KMS-11 (cell line): ENCODE results near the gene AK6.

Source experiments
- H2AFZ ChIP-seq: fragments of 200-600 bp; sonication (generic); 2 replicates; pipeline ENCODE4 v1.6.1; 2016; ENCODE audit warnings: antibody characterized with exemption, mixed run types, low read depth
- H3K27ac ChIP-seq: fragments of 200-600 bp; sonication (generic); 2 replicates; pipeline ENCODE4 v1.6.1; 2016; ENCODE audit warnings: mild to moderate bottlenecking, mixed run types
- H3K27me3 ChIP-seq: fragments of 200-600 bp; sonication (generic); 2 replicates; pipeline ENCODE4 v1.6.1; 2017; ENCODE audit warnings: mild to moderate bottlenecking, low read depth, mixed run types, moderate library complexity; ENCODE audit not compliant: insufficient read depth
- H3K36me3 ChIP-seq: fragments of 200-600 bp; sonication (generic); 2 replicates; pipeline ENCODE4 v1.6.1; 2017; ENCODE audit warnings: mild to moderate bottlenecking, mixed run types; ENCODE audit not compliant: insufficient read depth
- H3K4me1 ChIP-seq: fragments of 200-600 bp; sonication (generic); 2 replicates; pipeline ENCODE4 v1.6.1; 2016; ENCODE audit warnings: mild to moderate bottlenecking, low read depth, mixed run types; ENCODE audit not compliant: poor library complexity, severe bottlenecking
- H3K4me2 ChIP-seq: fragments of 200-600 bp; sonication (generic); 2 replicates; pipeline ENCODE4 v1.7.0; 2016; ENCODE audit warnings: mild to moderate bottlenecking, mixed run types
- H3K4me3 ChIP-seq: fragments of 200-600 bp; sonication (generic); IDR thresholded peaks from 2 replicates; pipeline ENCODE4 v1.6.1; 2017; ENCODE audit warnings: low read depth, low read length, mixed read lengths; ENCODE audit not compliant: insufficient read depth
- H3K79me2 ChIP-seq: fragments of 200-600 bp; sonication (generic); 2 replicates; pipeline ENCODE4 v1.6.1; 2016; ENCODE audit warnings: low read depth, mixed run types; ENCODE audit not compliant: insufficient read depth
- H3K9ac ChIP-seq: fragments of 200-600 bp; sonication (generic); 2 replicates; pipeline ENCODE4 v1.6.1; 2016; ENCODE audit warnings: mild to moderate bottlenecking, mixed run types
- H4K20me1 ChIP-seq: fragments of 200-600 bp; sonication (generic); 2 replicates; pipeline ENCODE4 v1.6.1; 2016; ENCODE audit warnings: mild to moderate bottlenecking, mixed run types; ENCODE audit not compliant: insufficient read depth
- TF ChIP-seq, protein P1 (sequence below): fragments of 200-600 bp; sonication (generic); conservative IDR thresholded peaks from 2 replicates; pipeline ENCODE4 v1.6.1; 2017; ENCODE audit warnings: low read depth, mild to moderate bottlenecking, antibody characterized with exemption, low read length, moderate library complexity, mixed read lengths

The AK6 gene

DNA sequence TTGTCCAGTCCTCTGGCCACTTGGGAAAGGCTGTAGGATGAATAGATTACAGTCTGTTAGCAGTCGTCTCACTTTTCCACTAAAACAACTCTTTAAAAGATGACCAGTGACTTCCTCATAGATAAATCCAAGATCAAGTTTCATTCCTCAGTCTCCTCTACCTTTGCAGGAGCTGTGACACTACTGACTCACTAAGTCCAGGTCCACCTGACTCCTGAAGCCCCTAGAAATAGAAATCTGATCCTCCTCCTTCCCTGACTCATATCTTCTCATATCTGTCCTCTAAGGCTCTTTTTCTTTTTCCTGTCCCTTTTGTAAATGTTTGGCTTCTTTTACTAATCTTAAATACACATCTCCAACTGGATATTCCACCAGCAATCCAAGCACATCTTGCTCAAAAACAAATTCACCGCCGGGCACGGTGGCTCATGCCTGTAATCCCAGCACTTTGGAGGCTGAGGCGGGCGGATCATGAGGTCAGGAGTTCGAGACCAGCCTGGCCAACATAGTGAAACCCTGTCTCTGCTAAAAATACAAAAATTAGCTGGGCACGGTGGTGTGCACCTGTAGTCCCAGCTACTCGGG is 39.3 kb downstream of the AK6 start:
- Histone ChIP-seq H3K79me2 (peaks cover 5% of the 10 kb centered on the region; the same call in 1 of the 2 replicates), H3K36me3 (no peaks in the 10 kb centered on the region), H2AFZ (no peak overlapping the region), H3K4me2 (no peak overlapping the region), H3K27me3 (no peaks in the 10 kb centered on the region), H3K27ac (no peak overlapping the region), H3K4me1 (peaks cover 15% of the 10 kb centered on the region), H3K9ac (no peak overlapping the region), H4K20me1 (no peaks in the 10 kb centered on the region), H3K4me3 (no peak overlapping the region)
- TF ChIP-seq, protein P1, sequence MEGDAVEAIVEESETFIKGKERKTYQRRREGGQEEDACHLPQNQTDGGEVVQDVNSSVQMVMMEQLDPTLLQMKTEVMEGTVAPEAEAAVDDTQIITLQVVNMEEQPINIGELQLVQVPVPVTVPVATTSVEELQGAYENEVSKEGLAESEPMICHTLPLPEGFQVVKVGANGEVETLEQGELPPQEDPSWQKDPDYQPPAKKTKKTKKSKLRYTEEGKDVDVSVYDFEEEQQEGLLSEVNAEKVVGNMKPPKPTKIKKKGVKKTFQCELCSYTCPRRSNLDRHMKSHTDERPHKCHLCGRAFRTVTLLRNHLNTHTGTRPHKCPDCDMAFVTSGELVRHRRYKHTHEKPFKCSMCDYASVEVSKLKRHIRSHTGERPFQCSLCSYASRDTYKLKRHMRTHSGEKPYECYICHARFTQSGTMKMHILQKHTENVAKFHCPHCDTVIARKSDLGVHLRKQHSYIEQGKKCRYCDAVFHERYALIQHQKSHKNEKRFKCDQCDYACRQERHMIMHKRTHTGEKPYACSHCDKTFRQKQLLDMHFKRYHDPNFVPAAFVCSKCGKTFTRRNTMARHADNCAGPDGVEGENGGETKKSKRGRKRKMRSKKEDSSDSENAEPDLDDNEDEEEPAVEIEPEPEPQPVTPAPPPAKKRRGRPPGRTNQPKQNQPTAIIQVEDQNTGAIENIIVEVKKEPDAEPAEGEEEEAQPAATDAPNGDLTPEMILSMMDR, result no peak

DNA sequence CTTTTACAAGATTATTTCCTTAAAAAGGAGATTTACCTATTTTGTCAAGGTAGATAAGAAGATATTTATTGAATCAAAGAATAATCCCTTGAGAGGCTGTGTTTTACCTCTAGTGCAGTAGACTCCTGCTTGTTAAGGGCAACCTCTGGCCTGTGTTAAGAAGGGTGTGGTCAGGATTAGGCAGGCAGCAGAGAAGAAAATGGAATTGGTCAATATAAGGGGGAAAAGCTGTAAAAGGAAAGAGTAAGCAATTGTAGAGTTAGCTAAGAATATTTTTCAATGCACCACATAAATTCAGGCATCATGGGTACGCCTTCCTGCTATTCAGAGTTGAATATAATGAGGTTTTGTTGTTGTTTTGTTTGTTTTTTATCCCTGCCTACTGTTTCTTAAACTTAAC is 43.0 kb downstream of the AK6 start:
- no peak overlapping the region for H3K4me2 ChIP-seq
- TF ChIP-seq, protein P1, result no peak
- H3K4me3 ChIP-seq, result no peak overlapping the region
- no peaks in the 10 kb centered on the region for H3K79me2 ChIP-seq
- H3K9ac ChIP-seq, result no peak overlapping the region
- H3K36me3 ChIP-seq, result no peaks in the 10 kb centered on the region
- no peaks in the 10 kb centered on the region for H4K20me1 ChIP-seq
- no peak overlapping the region for H3K27ac ChIP-seq
- H2AFZ ChIP-seq, result no peak overlapping the region
- peaks cover under 1% of the 10 kb centered on the region for H3K4me1 ChIP-seq
- no peaks in the 10 kb centered on the region for H3K27me3 ChIP-seq

DNA sequence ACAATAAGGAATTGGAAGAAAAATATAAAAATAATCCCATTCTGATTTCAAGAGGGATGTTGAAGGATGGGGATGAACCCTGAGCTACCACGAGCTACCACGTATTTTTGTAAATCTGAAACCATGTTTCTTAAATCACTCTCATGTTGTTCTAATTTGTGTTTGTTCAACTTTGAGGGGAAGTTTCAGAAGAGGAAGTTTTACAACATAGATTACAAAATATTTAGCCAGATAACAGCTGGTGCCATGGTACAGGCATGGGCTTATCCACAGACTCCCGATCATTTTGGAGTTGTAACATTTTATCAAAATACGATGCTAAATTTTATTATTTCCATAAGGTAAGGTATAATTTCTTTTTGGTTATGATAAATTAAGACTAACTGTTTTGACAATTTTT is 51.9 kb downstream of the AK6 start:
- H3K36me3 ChIP-seq, result no peaks in the 10 kb centered on the region
- TF ChIP-seq, protein P1, result no peak
- peaks cover 5% of the 10 kb centered on the region for H3K4me1 ChIP-seq
- H3K4me2 ChIP-seq, result no peak overlapping the region
- H4K20me1 ChIP-seq, result no peaks in the 10 kb centered on the region
- no peak overlapping the region for H3K4me3 ChIP-seq
- H3K79me2 ChIP-seq, result no peaks in the 10 kb centered on the region
- no peaks in the 10 kb centered on the region for H3K27me3 ChIP-seq
- no peak overlapping the region for H2AFZ ChIP-seq
- H3K9ac ChIP-seq, result no peak overlapping the region
- no peak overlapping the region for H3K27ac ChIP-seq

DNA sequence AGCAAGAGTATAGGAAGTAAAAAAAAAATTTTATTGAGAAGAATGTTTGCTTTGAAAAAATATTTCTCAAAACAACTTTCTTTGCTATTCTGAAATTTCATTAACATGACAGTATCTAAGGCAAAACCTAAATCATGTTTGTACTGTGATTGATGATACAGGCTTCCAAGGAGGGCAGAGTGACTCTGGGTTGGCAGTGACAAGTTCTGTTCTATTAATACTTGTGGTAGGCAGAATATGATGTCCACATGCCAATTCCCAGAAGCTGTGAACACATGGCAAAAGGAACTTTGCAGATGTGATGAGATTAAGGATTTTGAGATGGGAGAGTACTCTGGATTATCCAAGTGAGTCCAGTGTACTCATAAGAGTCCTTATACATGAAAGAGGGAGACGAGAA is 53.3 kb downstream of the AK6 start:
- Histone ChIP-seq H3K9ac (no peak overlapping the region), H2AFZ (no peak overlapping the region), H3K27me3 (no peaks in the 10 kb centered on the region), H3K4me1 (peaks cover 5% of the 10 kb centered on the region), H3K27ac (no peak overlapping the region), H4K20me1 (no peaks in the 10 kb centered on the region), H3K79me2 (no peaks in the 10 kb centered on the region), H3K36me3 (no peaks in the 10 kb centered on the region), H3K4me3 (no peak overlapping the region), H3K4me2 (no peak overlapping the region)
- TF ChIP-seq, protein P1, result no peak
